ENCODE data around the gene NUP133.
"Not testable (repeated sequence)": the region's sequence is repeated elsewhere in the genome, so short reads cannot be mapped to it uniquely, and the experiment has no call there.

NUP133 gene

DNA sequence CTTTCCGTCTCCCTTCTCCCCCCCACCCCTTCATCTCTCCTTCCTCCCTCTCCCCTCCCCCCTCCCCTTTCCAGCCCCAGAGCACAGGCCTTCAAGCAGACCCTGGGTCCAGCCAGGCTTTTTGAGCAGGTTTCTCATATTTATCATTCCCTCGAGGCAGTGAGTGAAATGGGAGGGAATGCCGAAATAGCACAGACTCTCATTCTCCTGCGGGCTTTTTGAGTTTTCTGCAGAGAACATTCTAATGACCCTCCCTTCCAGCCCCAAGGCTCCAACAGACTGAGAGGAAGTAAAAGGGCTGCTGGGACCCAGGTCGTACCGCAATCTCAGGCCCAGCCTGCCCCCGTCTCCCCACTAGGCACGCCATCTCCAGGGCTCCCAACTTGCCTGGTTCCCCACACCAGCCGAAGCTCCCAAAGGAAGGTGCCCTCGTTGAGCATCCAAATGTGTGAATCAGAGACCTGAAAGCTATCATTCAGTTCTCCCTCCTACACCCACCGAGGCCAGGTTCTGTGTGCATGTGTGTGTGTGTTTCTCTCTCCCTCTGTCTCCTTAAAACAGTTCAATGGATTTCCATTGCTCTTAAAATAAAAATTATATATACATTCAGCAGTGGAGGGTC lies 96.6 kb downstream of the NUP133 start:
- no peak for DNase-seq

GRCh38 chr1:229410692-229411433 lies 97.3 kb downstream of the NUP133 start:
- DNase-seq = no peak

DNA sequence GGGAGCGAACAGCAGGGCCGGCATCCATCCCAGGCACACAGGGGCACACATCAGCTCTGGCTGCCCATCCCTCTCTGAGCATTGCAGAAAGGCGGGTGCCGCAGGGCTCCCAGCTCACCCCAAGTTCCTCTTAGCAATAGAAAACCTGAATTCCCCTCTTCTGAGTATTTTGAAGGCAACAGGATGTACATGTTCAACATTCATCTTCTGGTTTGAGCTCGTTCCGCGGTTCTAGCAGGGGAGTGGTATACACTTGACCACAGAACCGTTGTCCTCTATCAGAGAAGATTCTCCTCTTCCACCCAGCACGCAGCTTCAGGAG lies 97.8 kb downstream of the NUP133 start:
- DNase-seq = no peak

- no peak for DNase-seq
These were observed 98.3 kb downstream of the NUP133 start for GRCh38 chr1:229409616-229410369.

- DNase-seq = no peak
These were observed 99.6 kb downstream of the NUP133 start for GRCh38 chr1:229408458-229409037.

GRCh38 chr1:229407206-229408026 lies 100.7 kb downstream of the NUP133 start:
- DNase-seq = no peak

DNA sequence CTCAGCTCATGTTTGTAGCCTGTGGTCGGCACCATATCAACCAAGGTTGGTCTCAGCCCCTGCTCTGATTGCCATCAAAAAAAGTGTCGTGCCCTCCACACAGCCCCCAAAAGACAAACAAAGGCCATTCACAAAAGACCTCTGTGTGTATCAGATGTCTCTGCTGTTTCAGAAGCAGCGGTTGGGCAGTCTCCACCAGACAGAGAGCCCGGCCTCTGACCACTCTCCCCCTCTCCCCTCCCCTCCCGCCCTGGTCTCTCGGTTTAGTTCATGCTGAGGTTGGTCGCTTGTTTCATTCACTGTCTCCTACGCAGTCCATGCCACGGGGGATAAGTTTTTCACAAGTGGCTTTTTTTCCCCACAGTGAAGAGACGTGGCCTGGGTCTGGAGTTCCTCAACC lies 101.3 kb downstream of the NUP133 start:
- DNase-seq = no peak

DNA sequence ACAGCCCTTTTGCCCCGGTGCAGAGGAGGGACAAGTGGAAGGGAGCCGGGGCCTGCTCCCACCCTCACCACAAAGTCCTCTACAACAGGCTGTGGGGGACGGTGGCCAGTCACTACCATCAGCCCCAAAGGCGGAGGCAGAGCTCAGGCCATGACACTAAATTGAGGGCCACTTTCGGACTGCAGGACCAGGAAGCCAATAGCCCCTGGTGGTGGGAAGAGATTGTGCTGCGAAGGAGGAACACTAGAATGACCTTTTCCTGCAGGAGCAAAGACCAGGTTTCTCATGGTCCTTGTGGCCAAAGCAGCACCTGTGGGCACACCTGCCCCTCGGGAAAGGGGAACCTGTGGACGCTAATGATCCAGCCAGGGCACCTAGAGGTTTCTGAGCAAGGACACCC lies 104.6 kb downstream of the NUP133 start:
- no peak for DNase-seq

- DNase-seq = no peak
These were observed 105.1 kb downstream of the NUP133 start for GRCh38 chr1:229402993-229403392.

DNA sequence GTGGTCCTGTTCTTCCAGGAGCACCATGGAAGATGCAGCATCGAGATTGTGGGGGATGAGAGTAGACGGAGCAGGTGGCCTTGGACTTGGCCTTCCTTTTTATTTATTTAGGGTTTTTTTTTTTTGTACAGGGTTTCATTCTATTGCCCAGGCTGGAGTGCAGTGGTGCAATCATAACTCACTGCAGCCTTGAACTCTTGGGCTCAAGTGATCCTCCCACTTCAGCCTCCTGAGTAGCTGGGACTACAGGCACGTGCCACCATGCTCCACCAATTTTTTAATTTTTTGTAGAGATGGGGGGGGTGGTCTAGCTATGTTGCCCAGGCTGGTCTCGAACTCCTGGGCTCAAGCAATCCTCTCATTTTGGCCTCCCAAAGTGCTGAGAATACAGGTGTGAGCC lies 105.8 kb downstream of the NUP133 start:
- DNase-seq = not testable (repeated sequence)

DNA sequence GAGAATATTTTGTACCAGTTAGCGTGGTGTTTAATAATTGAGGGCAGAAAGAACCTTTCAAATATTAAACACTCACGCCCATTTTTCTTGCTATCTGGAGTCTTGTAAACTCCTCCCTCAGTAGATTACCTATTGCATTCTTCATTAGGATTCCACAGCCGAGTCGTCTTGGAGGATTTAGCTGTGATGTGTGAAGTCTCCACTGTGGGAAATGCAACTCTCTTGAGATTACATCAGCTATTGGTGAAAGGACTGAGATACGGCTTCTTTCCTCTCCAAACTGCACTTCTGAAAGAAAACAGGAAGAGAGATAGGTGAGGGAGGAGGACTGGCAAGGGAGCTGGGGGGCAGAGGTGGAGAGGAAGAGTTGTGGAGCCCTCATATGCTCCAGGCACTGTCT lies 110.4 kb downstream of the NUP133 start:
- DNase-seq = no peak

GRCh38 chr1:229396585-229397206 lies 111.4 kb downstream of the NUP133 start:
- DNase-seq = no peak

DNA sequence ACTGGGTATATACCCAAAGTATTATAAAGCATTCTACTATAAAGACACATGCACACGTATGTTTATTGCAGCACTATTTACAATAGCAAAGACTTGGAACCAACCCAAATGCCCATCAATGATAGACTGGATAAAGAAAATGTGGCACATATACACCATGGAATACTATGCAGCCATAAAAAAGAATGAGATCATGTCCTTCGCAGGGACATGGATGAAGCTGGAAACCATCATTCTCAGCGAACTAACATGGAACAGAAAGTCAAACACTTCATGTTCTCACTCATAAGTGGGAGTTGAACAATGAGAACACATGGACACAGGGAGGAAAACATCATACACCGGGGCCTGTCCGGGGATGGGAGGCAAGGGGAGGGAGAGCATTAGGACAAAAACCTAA lies 113.6 kb downstream of the NUP133 start:
- not testable (repeated sequence) for DNase-seq

- DNase-seq = no peak
These were observed 115.2 kb downstream of the NUP133 start for GRCh38 chr1:229392936-229393335.
